LNCAP (cell line): ENCODE results near the gene GH1.
"Not testable (repeated sequence)": the region's sequence is repeated elsewhere in the genome, so short reads cannot be mapped to it uniquely, and the experiment has no call there.

Experiments used
- CTCF ChIP-seq: fragments of 450-650 bp; IDR thresholded peaks from 2 replicates; pipeline ENCODE4 v1.5.1; 2017; ENCODE audit warnings: mild to moderate bottlenecking

GH1 gene

DNA sequence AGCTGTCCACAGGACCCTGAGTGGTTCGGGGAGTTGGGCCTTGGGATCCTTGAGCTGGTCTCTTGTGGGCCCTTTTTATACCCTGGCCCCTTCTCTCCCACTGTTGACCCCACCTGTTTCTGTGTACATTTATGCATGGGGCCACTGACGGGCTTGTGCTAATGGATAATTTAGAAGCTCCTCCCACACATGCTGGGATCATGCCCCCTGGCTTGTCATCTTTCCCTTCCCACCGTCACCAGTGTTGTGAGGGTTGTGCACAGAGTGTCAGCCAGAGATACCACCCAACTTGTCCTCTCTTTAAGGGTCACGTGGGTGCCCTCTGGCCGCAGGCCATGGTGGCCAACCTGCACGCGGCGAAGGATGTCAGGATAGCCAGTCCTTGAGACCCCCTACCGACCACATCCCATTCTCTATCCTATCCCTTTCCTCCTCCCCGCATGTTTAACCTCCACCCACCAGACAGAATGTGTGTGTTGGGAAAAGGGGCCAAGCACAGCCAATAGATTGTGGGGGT lies at the start of gene GH1:
TSS of gene GH1 (minus strand) at position 51 of the 517 bp plus-strand sequence. CDS start 63 bp downstream, outside the sequence.
- not testable (repeated sequence) for TF ChIP-seq CTCF

- no peak for TF ChIP-seq CTCF
Measured at GRCh38 chr17:63967953-63968352, 49.3 kb upstream of the GH1 start.

DNA sequence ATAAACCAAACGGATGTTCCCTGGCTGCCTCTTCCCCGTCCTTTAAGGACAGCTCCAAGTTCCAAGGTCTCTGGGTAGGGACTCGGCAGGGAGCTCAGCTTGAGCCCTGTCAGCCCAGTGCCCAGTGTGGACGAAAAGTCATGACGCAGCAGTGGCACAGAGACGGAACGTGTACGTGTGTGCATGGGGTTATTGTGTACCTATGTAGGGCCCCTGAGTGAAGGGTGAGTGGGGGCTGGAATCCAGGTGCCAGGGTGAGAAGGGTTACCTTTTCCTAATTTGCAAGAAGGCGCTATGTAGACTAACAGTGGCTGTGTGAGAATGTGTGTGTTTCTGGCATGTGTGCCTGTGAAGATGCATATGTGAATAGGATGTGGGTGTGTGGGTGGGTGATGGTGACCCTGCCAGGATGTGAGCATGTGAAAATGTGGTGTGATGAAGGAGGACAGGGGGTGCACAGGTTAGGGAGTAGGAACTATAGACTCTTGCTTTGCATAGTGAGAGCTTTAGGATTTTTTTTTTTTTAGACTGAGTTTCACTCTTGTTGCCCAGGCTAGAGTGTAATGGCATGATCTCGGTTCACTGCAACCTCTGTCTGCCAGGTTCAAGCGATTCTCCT lies 48.1 kb upstream of the GH1 start:
- TF ChIP-seq CTCF = no peak

DNA sequence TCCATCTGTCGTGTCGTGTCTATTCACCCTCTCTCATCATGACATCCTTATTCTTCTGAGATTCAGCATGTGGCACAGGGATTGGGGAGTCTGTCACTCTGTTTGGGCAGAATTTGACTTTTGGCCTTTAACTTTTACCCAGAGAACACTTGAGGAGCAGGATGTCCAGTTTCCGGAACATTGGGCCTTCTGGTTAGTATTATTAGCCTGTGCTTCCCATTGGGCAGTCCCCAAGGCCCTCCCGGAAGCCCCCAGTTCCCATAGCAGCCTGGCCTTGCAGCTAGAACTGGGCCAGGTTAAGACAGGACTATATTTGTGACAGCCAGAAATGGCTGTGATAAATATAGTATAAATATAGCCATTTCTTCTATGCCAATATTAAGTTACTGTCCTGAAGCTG lies 44.5 kb upstream of the GH1 start:
- TF ChIP-seq CTCF = no peak

- TF ChIP-seq CTCF = no peak
Measured at GRCh38 chr17:63962298-63962744, 43.7 kb upstream of the GH1 start.

- no peak for TF ChIP-seq CTCF
Measured at GRCh38 chr17:63961355-63962212, 42.9 kb upstream of the GH1 start.

- no peak for TF ChIP-seq CTCF
Measured at GRCh38 chr17:63960430-63960829, 41.8 kb upstream of the GH1 start.
